IPS-NIHi7 (cell line): ENCODE data around the gene TRPC5OS.
A peak's percentile ranks its signal among the peaks of the same experiment; 100 is the strongest.

Experiments used
- DNase-seq: peaks from one replicate; pipeline ENCODE4 v3.0.0; 2012; ENCODE audit warnings: mixed read lengths; ENCODE audit errors: extremely low spot score

The TRPC5OS gene

DNA sequence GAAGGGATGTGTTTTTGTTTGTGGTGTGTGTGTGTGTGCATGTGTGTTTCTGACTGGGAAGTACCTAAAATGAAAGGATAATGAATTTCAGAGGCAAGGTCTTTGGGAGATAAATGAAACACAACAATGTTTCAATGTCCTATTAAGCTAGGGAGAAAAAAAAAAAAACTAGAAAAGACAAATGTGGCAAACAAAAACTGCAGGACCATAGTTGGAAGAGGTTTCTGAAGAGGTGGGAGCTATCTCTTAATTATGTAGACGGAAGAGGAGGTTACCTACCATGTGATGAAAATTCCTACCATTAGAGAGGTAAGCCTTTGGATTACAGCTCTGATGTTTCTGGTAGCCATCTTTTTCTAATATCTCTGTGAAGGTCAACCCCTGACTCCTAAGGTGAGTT is at the start of gene TRPC5OS:
TRPC5OS (plus strand) TSS at position 301 of the 400 bp plus-strand sequence. CDS start 25,669 bp downstream, outside the sequence.
- no peak for DNase-seq

- no peak for DNase-seq
Measured at GRCh38 chrX:111829345-111829744, 46.6 kb upstream of the TRPC5OS start.

DNA sequence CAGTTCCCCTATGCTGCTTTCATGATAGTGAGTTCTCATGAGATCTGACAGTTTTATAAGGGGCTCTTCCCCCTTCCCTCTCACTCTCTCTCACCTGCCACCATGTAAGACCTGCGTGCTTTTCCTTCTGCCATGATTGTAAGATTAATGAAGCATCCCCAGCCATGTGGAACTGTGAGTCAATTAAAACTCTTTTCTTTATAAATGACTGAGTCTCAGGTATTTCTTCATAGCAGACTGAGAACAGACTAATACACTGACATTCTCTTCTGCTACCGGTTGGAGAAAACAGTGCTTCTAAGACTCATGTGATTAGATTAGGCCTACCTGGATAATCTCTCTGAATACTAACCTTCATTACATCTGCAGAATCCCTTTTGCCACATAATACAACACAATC is 45.4 kb upstream of the TRPC5OS start:
- DNase-seq = no peak

GRCh38 chrX:111831343-111831742 is 44.6 kb upstream of the TRPC5OS start:
- DNase-seq = no peak

GRCh38 chrX:111837197-111837596 is 38.8 kb upstream of the TRPC5OS start:
- no peak for DNase-seq

- DNase-seq = no peak
Measured at GRCh38 chrX:111847491-111848133, 28.4 kb upstream of the TRPC5OS start.

DNA sequence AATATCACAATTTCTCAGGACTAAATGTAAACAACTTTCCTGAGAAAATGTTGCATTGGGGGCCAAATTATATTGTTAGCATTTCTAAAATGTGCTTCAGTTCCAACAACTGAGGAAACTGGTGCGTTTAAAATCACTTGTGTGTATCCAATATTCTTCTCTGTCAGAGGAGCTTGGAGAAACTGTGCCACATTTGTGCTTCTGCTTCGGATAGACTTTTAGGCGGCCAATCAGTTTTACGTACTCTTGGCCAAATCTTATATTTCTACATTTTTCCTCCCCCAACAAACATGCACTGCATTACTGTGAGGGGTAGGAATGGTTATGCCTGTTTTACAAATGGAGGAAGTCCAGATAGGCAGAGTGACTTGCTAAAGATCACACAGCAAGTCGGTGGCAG is 27.4 kb upstream of the TRPC5OS start:
- DNase-seq = no peak

GRCh38 chrX:111850975-111851374 is 25.0 kb upstream of the TRPC5OS start:
- no peak for DNase-seq

DNA sequence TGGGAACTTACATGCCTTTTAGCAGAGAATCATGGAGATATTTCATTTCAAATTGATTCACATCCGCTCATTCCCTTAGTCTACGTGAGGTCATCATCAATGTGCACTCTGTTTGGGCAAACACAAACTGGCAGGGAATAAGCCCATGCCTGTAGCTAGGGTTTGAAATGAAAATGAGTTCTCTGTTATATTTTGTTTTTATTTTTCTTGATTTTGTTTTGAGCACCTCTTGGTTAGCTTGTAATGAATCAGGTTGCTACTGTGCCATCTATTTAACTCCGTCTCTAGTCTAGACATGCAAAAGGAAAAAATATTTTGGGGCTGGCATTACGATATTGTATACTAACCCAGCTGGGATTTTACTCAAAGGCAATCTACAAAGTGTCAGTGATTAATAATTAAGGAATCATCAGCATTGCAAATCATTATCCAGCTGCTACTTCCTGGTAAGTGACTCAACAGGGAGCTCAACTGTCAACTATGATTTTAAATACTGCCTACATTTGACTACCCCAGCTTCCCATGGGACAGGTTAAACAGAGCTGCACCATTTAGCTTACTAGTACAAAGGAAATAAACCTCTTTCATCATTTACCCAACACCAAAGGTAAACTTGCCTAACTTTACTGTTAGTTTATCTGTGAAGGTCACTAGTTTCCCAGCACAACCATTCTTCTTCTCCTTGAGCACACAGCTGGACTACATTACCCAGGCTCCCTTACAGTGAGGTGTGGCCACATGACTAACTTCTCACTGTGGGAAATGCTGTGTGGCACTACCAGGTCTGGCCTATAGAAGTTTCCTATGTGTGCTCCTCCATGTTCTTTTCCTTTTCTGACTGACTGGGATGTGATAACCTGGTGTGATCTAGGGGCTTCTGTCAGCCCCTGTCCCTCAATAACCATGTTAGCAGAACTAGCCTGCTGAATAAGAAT is 21.2 kb upstream of the TRPC5OS start:
- peak; percentile 44 for DNase-seq

- DNase-seq = no peak
Measured at GRCh38 chrX:111857534-111858060, 18.4 kb upstream of the TRPC5OS start.

GRCh38 chrX:111861605-111862004 is 14.4 kb upstream of the TRPC5OS start:
- DNase-seq = no peak

DNA sequence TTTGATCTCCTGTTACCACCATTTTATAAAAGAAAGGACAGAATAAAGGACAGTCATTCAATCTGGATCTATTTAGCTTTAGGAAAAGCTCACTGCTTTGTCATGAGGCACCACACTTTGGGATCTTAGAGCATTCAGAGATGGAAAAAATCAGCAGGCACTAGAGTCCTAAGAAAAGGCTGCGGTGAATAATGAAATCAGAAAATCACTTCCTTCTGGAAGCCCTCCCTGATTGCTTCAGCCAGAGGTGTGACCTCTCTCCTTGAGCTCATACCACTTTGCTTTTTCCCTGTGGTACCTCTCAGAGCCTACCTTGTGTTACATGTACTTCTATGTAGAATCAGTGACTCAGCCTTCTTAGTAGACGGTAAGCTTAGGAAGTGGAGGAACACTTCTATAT is 8.7 kb upstream of the TRPC5OS start:
- no peak for DNase-seq

DNA sequence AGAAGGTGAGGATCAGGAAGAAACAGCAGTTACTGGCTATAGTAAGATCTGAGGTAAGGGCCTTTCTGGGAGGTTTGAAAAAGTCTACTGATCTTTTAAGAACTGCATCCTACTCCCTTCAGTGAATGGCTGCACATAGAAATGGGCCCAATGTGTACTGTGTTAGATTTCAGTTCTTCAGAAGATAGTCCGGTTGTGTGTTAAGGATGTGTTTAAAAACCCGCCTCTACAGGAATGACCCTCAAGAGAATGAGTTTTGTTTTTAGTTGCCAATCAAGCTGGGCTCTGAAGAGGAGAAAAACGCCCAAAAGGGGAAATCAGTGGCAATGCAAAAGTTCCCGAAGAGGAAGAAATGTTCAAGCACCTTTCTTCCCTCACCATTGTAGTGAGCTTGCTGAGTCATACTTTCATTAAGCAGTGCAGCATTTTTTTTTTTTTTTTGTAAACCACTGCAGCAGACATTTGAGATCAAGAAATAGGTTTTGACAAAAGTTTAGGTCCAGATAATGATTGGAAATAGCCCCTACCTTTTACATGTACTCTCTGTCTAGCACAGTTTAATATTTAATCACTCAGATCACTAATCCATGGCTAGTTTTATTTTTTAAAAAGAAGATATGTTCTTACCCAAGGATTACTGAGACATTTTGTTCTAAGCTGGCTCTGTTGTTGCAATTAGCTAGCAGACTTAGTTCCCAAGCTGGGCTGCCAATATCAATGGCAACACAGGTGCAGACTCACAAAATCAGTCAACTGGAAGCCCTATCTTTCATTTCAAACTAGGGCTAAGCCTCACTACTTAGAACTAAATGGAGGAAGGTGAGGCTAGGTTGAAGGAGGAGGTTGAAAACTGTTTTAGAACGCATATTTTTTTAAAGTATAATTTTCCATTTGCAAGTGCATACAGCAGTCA is 7.0 kb upstream of the TRPC5OS start:
- DNase-seq = no peak

- peak; percentile 73 for DNase-seq
Measured at GRCh38 chrX:111869639-111870034, 6.3 kb upstream of the TRPC5OS start.

GRCh38 chrX:111874241-111874640 is 1.7 kb upstream of the TRPC5OS start:
- DNase-seq = no peak

GRCh38 chrX:111876646-111877045 is 665 bp downstream of the TRPC5OS start:
- no peak for DNase-seq

GRCh38 chrX:111877681-111878080 is 1.7 kb downstream of the TRPC5OS start:
- no peak for DNase-seq

DNA sequence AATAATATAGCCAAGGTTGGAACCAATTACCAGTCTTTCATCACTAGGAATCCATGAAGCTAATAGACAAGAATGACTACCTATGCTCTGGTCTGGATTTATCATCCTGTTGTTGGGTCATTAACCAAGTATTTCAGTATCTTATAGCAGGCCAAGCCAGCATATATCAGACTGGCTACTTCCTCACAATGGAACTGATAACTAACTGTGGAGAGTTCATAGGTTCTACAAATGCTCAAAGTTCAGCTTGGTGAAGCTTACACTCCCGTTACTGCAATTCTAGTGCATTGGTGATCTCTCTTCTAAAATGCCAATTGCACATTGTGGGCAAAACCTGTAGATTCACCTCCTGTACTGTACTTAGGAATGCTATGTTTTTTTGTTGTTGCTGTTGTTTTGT is 4.8 kb downstream of the TRPC5OS start:
- DNase-seq = no peak

DNA sequence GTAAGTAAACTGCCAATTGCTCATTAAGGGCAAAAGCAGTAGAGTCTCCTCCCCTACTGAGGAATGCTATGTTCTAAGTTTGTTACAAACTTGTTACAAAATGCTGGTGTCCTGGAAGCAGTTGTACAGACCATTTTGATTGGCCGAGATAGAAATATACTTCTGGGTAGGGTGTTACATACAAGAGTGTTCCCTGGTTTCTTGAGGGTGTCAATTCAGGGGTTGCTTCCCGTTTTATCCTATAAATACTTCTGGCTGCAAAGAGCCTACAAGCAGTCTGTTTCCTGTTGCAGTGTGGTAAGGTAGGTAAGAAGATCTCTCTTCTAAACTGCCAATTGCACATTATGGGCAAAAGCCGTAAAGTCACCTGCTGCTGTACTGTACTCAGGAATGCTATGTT is 5.7 kb downstream of the TRPC5OS start:
- DNase-seq = no peak

DNA sequence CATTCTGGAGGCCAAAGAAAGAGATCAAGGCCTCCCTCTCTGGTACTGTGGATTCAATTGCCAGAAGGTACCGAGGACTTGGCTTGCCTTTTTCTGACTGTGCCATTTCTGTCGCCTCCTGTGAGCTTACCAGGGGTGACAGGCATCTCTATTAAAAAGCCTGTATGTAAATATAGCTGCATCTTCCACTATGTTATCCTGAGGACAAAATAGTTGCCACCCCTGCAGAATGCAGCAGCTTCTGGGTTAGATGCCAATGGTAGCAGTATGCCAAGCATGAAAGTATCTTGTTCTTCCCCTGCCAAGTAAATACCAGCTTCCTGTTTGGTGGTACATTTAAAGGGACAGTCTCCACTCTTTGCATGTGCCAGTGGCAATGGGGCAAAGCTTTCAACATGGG is 10.7 kb downstream of the TRPC5OS start:
- no peak for DNase-seq

- DNase-seq = no peak
Measured at GRCh38 chrX:111888600-111888999, 12.6 kb downstream of the TRPC5OS start.

DNA sequence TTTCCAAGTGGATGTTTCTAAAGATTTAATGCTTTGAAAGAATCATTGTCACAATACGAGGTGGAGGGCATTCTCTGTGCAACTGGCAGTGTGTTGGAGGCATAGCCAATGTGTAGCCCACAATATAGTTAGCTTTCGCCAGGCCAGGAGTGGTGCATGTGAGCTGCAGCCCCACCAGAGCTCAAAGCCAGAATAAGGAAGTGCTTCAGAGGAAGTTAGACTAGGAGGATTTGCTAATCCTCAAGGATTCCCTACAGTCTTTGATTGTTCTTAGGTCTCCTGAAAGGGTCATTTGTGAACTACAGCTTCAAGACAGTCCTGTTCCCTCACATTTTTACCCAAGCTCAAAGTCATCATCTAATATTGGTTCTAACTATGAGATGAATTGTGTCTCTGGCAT is 16.4 kb downstream of the TRPC5OS start:
- no peak for DNase-seq
